HEK293 (cell line): ENCODE data around the gene NEIL1.

ENCODE experiments used
- SP2 ChIP-seq: fragments of 450-650 bp; formaldehyde crosslinking; IDR thresholded peaks from 2 replicates; pipeline ENCODE4 v1.5.1; 2016; ENCODE audit warnings: missing biosample characterization, missing genetic modification characterization
- YY1 ChIP-seq: fragments of 450-650 bp; formaldehyde crosslinking; IDR thresholded peaks from 2 replicates; pipeline ENCODE4 v1.5.1; 2018; ENCODE audit warnings: missing biosample characterization, missing genetic modification characterization
- ZNF157 ChIP-seq: fragments of 450-650 bp; formaldehyde crosslinking; IDR thresholded peaks from 2 replicates; pipeline ENCODE4 v1.5.1; 2016; ENCODE audit warnings: missing biosample characterization, missing genetic modification characterization
- ZXDB ChIP-seq: fragments of 450-650 bp; formaldehyde crosslinking; IDR thresholded peaks from 2 replicates; pipeline ENCODE4 v1.5.1; 2016; ENCODE audit warnings: missing biosample characterization, missing genetic modification characterization
- TF ChIP-seq, protein P1 (sequence below): fragments of 450-650 bp; formaldehyde crosslinking; IDR thresholded peaks from 2 replicates; pipeline ENCODE4 v1.5.1; 2016; ENCODE audit warnings: missing biosample characterization, missing genetic modification characterization
- TF ChIP-seq, protein P2 (sequence below): fragments of 450-650 bp; formaldehyde crosslinking; IDR thresholded peaks from 2 replicates; pipeline ENCODE4 v1.5.1; 2017; ENCODE audit warnings: missing biosample characterization, missing genetic modification characterization

DNA sequence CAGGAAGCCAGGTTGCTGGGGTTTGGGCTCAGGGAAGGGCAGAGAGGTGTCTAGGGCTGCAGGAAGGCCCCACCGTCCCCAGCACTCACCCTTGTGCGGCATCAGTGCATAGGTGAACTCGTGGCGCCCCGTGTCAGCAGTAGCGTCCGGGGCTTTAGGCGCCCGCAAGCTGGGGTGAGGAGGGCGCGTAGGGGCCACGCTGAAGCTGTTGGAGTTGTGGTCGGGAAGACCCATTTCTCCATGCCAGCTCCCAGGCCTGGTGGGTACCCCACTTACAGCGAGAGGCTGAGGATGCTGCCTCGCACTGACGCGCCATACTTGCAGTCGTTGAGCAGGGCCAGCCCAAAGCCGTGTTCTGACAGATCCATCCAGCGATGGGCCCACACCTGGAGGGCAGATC, 9.7 kb downstream of the NEIL1 start:
- TF ChIP-seq YY1 = no peak
- TF ChIP-seq, protein P1, sequence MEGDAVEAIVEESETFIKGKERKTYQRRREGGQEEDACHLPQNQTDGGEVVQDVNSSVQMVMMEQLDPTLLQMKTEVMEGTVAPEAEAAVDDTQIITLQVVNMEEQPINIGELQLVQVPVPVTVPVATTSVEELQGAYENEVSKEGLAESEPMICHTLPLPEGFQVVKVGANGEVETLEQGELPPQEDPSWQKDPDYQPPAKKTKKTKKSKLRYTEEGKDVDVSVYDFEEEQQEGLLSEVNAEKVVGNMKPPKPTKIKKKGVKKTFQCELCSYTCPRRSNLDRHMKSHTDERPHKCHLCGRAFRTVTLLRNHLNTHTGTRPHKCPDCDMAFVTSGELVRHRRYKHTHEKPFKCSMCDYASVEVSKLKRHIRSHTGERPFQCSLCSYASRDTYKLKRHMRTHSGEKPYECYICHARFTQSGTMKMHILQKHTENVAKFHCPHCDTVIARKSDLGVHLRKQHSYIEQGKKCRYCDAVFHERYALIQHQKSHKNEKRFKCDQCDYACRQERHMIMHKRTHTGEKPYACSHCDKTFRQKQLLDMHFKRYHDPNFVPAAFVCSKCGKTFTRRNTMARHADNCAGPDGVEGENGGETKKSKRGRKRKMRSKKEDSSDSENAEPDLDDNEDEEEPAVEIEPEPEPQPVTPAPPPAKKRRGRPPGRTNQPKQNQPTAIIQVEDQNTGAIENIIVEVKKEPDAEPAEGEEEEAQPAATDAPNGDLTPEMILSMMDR (tag by site-specific recombination) = no peak
- TF ChIP-seq SP2 (tag by site-specific recombination) = no peak
- no peak for TF ChIP-seq ZXDB (tag by site-specific recombination)
- no peak for TF ChIP-seq ZNF157 (tag by site-specific recombination)
- TF ChIP-seq, protein P2, sequence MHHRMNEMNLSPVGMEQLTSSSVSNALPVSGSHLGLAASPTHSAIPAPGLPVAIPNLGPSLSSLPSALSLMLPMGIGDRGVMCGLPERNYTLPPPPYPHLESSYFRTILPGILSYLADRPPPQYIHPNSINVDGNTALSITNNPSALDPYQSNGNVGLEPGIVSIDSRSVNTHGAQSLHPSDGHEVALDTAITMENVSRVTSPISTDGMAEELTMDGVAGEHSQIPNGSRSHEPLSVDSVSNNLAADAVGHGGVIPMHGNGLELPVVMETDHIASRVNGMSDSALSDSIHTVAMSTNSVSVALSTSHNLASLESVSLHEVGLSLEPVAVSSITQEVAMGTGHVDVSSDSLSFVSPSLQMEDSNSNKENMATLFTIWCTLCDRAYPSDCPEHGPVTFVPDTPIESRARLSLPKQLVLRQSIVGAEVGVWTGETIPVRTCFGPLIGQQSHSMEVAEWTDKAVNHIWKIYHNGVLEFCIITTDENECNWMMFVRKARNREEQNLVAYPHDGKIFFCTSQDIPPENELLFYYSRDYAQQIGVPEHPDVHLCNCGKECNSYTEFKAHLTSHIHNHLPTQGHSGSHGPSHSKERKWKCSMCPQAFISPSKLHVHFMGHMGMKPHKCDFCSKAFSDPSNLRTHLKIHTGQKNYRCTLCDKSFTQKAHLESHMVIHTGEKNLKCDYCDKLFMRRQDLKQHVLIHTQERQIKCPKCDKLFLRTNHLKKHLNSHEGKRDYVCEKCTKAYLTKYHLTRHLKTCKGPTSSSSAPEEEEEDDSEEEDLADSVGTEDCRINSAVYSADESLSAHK (tag by site-specific recombination) = no peak
